Parathyroid adenoma (tissue), 2 donors: ENCODE results near the gene NDFIP2.

ENCODE experiments used
- H2AFZ ChIP-seq: fragments of 300-600 bp; sonication (generic); one replicate; pipeline ENCODE4 v1.7.0; 2017; ENCODE audit warnings: antibody characterized with exemption, mild to moderate bottlenecking
- H3K27ac ChIP-seq: fragments of 300-600 bp; sonication (generic); one replicate; pipeline ENCODE4 v1.7.0; 2017
- H3K27me3 ChIP-seq: fragments of 300-600 bp; sonication (generic); one replicate; pipeline ENCODE4 v1.7.0; 2017; ENCODE audit warnings: low read length; ENCODE audit not compliant: control insufficient read depth, insufficient read depth
- H3K36me3 ChIP-seq: fragments of 300-600 bp; sonication (generic); one replicate; pipeline ENCODE4 v1.7.0; 2017; ENCODE audit warnings: low read length; ENCODE audit not compliant: control insufficient read depth, insufficient read depth
- H3K4me1 ChIP-seq: fragments of 300-600 bp; sonication (generic); one replicate; pipeline ENCODE4 v1.7.0; 2017; ENCODE audit warnings: control low read depth
- H3K4me2 ChIP-seq: fragments of 300-600 bp; sonication (generic); one replicate; pipeline ENCODE4 v1.7.0; 2017; ENCODE audit warnings: low read length
- H3K4me3 ChIP-seq: fragments of 300-600 bp; sonication (generic); one replicate; pipeline ENCODE4 v1.7.0; 2017; ENCODE audit warnings: low read depth, low read length
- H3K79me2 ChIP-seq: fragments of 300-600 bp; sonication (generic); one replicate; pipeline ENCODE4 v1.7.0; 2017; ENCODE audit warnings: control low read depth
- H3K9ac ChIP-seq: fragments of 300-600 bp; sonication (generic); one replicate; pipeline ENCODE4 v1.7.0; 2017; ENCODE audit warnings: mild to moderate bottlenecking
- H3K9me3 ChIP-seq: fragments of 300-600 bp; sonication (generic); one replicate; pipeline ENCODE4 v1.7.0; 2017; ENCODE audit warnings: low read length; ENCODE audit not compliant: control insufficient read depth
- CTCF ChIP-seq: fragments of 300-600 bp; sonication (generic); IDR thresholded peaks from one replicate; pipeline ENCODE4 v1.7.0; 2017; ENCODE audit warnings: antibody characterized with exemption, mild to moderate bottlenecking
- donor health status: primary hyperparathyroidism.

Gene NDFIP2

GRCh38 chr13:79469608-79470007, 11.3 kb upstream of the NDFIP2 start:
- Histone ChIP-seq H2AFZ (no peak overlapping the region), H3K4me3 (no peak overlapping the region), H3K4me1 (no peaks in the 10 kb centered on the region), H3K4me2 (no peak overlapping the region), H3K9me3 (no peaks in the 10 kb centered on the region), H3K79me2 (no peaks in the 10 kb centered on the region), H3K9ac (no peak overlapping the region), H3K27ac (no peak overlapping the region), H3K36me3 (no peaks in the 10 kb centered on the region), H3K27me3 (no peaks in the 10 kb centered on the region)
- TF ChIP-seq CTCF: no peak

- no peaks in the 10 kb centered on the region for H3K79me2 ChIP-seq
- H3K27me3 ChIP-seq: no peaks in the 10 kb centered on the region
- H3K4me1 ChIP-seq: no peaks in the 10 kb centered on the region
- no peak overlapping the region for H2AFZ ChIP-seq
- H3K27ac ChIP-seq: no peak overlapping the region
- H3K36me3 ChIP-seq: no peaks in the 10 kb centered on the region
- TF ChIP-seq CTCF: no peak
- H3K9ac ChIP-seq: no peak overlapping the region
- no peak overlapping the region for H3K4me2 ChIP-seq
- no peak overlapping the region for H3K4me3 ChIP-seq
- H3K9me3 ChIP-seq: no peaks in the 10 kb centered on the region
Observed at GRCh38 chr13:79470666-79471065, 10.3 kb upstream of the NDFIP2 start.

GRCh38 chr13:79475569-79475968, 5.4 kb upstream of the NDFIP2 start:
- no peak overlapping the region for H2AFZ ChIP-seq
- H3K36me3 ChIP-seq: no peaks in the 10 kb centered on the region
- no peaks in the 10 kb centered on the region for H3K79me2 ChIP-seq
- no peak overlapping the region for H3K27ac ChIP-seq
- no peaks in the 10 kb centered on the region for H3K4me1 ChIP-seq
- TF ChIP-seq CTCF: no peak
- no peaks in the 10 kb centered on the region for H3K9me3 ChIP-seq
- H3K9ac ChIP-seq: no peak overlapping the region
- H3K27me3 ChIP-seq: no peaks in the 10 kb centered on the region
- H3K4me2 ChIP-seq: no peak overlapping the region
- H3K4me3 ChIP-seq: no peak overlapping the region

GRCh38 chr13:79477968-79478367, 3.0 kb upstream of the NDFIP2 start:
- TF ChIP-seq CTCF: no peak
- Histone ChIP-seq H3K4me3 (no peak overlapping the region), H3K9ac (no peak overlapping the region), H3K27me3 (no peaks in the 10 kb centered on the region), H3K36me3 (no peaks in the 10 kb centered on the region), H3K27ac (no peak overlapping the region), H3K79me2 (peaks cover 4% of the 10 kb centered on the region), H2AFZ (no peak overlapping the region), H3K4me1 (no peaks in the 10 kb centered on the region), H3K9me3 (no peaks in the 10 kb centered on the region), H3K4me2 (no peak overlapping the region)

GRCh38 chr13:79479882-79480281, 1.1 kb upstream of the NDFIP2 start:
- no peak overlapping the region for H3K9ac ChIP-seq
- H3K4me2 ChIP-seq: no peak overlapping the region
- H2AFZ ChIP-seq: no peak overlapping the region
- no peaks in the 10 kb centered on the region for H3K4me1 ChIP-seq
- H3K27me3 ChIP-seq: no peaks in the 10 kb centered on the region
- H3K27ac ChIP-seq: no peak overlapping the region
- no peaks in the 10 kb centered on the region for H3K36me3 ChIP-seq
- peaks cover 4% of the 10 kb centered on the region for H3K79me2 ChIP-seq
- no peaks in the 10 kb centered on the region for H3K9me3 ChIP-seq
- TF ChIP-seq CTCF: no peak
- H3K4me3 ChIP-seq: no peak overlapping the region
